ENCODE measurements around the gene DNMT3A. TPM values are rescaled to one million over a fixed set of nuclear protein-coding genes. Genes with fewer than 3 reads are reported as not detected.

DNMT3A gene
- total RNA-seq, 1 experiment from 2014 or later: 63.1 TPM

DNA sequence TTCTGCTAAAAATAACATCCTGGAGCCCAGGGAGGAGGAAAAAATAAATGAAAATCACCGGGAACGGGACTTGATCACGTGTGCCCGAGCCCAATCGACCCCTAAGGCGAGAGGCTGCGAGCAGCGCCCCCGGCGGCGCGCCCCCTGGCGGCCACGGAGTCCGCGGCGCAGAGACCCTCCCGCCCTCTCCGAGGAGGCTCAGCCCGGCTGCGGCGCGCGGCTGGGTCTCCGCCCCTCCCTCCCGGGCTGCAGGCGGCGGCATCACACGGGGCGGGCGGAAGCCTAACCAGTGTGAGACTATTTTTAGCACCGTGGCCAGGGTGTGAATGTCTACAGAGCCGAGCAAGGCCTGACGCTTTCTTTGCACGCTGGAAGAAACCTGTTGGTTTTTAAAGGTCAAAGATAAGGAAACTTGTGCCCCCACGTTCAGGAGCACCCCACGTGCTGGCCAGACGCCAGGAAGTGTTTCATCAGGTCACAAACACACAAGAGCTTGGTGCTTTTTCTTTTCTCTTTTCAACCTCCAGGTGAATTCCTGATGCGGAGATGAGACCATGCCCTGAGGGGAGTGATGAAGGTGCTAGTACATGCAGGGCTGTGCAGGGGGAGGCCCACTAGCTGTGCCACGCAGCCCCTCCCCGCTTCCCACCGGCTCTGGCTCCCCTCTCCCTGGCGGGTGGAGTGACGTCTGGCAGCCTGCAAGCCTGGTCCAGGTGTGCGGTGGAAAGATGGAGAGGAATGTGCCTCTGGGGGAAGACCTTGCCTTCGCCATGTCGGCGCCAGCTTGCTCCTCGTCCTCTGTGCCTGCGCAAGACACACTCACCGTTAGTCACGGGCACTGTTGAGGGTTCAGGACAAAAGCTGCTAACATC, 35.3 kb upstream of the DNMT3A start:
- Histone ChIP-seq H3K4me3 (ENCODE audit: insufficient read depth, low read depth, low read length) (peak overlapping the region; percentile 19; the same call in 1 of the 2 replicates), H3K36me3 (replicated peaks; ENCODE audit: control insufficient read depth, insufficient read depth, low read length) (no peaks in the 10 kb centered on the region; the same call in 1 of the 2 replicates), H3K27me3 (ENCODE audit: control insufficient read depth, insufficient read depth, low read length) (peaks cover 10% of the 10 kb centered on the region)
- DNase-seq: peak; percentile 99

DNA sequence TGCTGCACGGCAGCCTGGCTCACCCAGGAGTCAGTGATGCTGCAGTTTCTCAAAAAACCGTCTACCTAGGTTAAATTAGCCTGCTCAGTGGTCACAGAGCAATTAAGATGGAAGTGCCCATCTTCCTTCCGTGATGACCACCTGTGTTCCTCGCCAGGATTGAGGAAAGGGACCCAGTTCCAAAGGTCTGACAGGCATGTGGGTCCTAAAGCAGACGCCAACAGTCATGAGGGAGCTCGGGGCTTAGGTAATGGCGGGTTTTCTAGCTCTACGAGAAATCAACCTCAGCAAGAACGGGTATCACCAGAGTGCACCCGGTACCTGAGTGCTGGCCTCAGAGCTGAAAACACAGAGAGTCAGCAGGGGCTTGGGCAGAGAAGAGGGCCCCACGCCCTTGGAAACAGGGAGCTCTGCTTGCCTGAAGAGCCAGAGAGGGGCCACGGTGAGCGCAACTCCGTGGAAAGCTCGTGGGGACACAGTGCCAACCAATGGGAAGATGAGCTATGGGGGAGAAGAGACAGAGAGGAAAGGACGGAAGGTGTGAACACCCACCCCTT, 34.3 kb upstream of the DNMT3A start:
- Histone ChIP-seq H3K4me3 (ENCODE audit: insufficient read depth, low read depth, low read length) (no peak overlapping the region), H3K36me3 (replicated peaks; ENCODE audit: control insufficient read depth, insufficient read depth, low read length) (no peaks in the 10 kb centered on the region; the same call in 1 of the 2 replicates), H3K27me3 (ENCODE audit: control insufficient read depth, insufficient read depth, low read length) (peaks cover 10% of the 10 kb centered on the region)
- peak; percentile 36 for DNase-seq

DNA sequence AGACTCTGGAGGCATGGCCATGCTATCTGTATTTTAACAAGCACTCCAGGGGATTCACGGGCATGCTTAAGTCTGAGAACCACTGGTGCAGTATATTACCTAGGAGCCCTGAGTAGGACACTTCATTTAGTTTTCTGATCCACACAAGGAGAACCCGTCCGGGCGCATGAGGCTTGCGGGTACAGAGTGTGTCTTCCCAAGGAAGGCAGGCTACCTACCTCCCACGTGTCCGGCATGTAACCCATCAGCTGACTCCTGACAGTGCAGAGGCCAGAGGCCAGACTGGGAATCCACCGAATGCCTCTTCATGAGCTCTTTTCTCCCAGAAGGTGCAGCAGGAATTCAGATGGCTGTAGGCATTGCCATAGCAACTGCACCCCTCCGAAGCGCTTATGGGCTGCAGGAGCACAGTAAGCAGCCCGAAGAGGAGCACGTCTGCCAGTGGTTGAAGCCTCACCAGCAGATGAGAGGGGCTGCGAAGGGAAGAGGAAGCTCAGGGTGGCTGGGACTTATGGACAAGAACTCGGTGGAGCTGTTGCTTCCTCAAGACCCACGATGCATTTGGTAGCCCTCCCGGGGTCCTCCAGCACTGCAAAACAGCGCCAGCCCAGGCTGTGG, 33.8 kb upstream of the DNMT3A start:
- Histone ChIP-seq H3K36me3 (replicated peaks; ENCODE audit: control insufficient read depth, insufficient read depth, low read length) (no peaks in the 10 kb centered on the region), H3K4me3 (ENCODE audit: insufficient read depth, low read depth, low read length) (no peak overlapping the region), H3K27me3 (ENCODE audit: control insufficient read depth, insufficient read depth, low read length) (peaks cover 10% of the 10 kb centered on the region)
- peak; percentile 48 for DNase-seq

DNA sequence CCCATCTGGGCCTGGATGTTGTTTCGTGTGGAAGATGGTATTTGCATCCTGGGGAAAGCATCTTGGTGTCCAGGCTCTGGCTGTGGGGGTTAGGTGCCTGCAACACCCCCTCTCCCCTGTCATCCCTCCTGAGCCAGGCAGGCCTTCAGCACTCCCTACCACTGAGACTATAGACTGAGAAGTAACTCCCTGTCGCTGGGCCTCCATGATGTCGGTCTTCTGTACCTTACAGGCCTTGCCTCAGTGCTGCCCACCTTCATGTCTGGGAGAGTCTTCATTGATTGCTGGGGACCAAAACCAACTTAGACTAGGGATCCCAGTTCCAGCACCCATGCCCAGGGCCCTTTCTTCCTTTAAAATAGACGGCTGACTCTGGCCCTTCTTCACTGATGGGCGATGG, 33.1 kb upstream of the DNMT3A start:
- no peak for DNase-seq
- Histone ChIP-seq H3K27me3 (ENCODE audit: control insufficient read depth, insufficient read depth, low read length) (peaks cover 10% of the 10 kb centered on the region), H3K36me3 (replicated peaks; ENCODE audit: control insufficient read depth, insufficient read depth, low read length) (no peaks in the 10 kb centered on the region), H3K4me3 (ENCODE audit: insufficient read depth, low read depth, low read length) (no peak overlapping the region)

DNA sequence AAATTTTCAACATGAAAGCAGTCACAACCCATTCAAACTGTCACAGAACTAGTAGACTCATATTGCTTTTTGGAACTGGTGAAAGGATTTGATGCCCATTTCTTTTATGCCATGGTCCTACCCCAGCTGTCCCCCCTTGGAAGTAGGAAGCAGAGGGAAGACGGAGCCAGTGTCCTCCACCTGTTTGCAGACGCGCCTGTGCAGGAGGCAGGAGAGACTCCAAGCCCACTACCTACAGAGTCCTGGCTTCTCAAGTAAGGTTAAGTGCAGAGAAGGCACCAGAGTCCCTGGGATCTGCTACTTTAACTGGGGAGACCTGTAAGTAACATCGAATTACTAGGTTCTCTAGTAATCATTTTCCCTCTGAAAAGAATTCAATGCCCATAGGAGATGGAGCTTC, 32.7 kb upstream of the DNMT3A start:
- Histone ChIP-seq H3K4me3 (ENCODE audit: insufficient read depth, low read depth, low read length) (no peak overlapping the region), H3K27me3 (ENCODE audit: control insufficient read depth, insufficient read depth, low read length) (peaks cover 10% of the 10 kb centered on the region), H3K36me3 (replicated peaks; ENCODE audit: control insufficient read depth, insufficient read depth, low read length) (no peaks in the 10 kb centered on the region)
- DNase-seq: no peak

DNA sequence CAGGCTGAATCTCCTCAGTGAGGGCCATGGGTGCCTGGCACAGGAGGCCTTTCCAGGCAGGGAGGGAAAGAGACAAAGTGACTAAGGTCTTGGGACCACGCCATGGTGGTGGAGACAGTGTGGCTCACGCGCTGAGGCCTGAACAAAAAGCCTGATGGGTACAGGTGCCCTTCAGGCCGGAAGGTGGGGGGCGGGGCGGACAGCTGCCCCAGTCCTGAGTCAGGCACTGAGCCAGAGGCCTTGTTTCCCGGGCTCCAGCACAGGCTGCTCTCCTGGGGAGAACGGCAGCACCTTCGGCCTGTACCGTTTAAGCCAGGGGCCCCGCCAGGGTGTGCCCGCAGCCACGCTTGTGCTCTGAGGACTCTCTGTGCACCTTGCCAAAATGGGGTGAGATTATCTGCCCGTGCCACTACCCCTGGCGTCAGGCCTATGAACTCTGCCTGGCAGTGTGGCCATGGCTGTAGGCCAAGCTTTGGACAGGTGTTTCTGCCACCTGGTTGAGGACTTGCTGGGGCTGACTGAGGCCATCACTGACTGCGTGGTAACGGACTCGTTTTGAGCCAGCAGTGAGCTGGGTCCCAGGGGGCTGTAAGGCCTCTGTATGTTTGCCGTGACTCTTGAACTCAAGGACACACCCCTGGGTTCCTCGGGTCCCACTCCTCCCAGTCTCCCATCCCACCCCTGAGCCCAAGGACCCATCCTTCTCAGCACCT, 31.7 kb upstream of the DNMT3A start:
- no peak overlapping the region for H3K4me3 ChIP-seq (ENCODE audit: insufficient read depth, low read depth, low read length)
- H3K27me3 ChIP-seq (ENCODE audit: control insufficient read depth, insufficient read depth, low read length): peaks cover 10% of the 10 kb centered on the region
- DNase-seq: peak; percentile 54
- H3K36me3 ChIP-seq (replicated peaks; ENCODE audit: control insufficient read depth, insufficient read depth, low read length): no peaks in the 10 kb centered on the region

DNA sequence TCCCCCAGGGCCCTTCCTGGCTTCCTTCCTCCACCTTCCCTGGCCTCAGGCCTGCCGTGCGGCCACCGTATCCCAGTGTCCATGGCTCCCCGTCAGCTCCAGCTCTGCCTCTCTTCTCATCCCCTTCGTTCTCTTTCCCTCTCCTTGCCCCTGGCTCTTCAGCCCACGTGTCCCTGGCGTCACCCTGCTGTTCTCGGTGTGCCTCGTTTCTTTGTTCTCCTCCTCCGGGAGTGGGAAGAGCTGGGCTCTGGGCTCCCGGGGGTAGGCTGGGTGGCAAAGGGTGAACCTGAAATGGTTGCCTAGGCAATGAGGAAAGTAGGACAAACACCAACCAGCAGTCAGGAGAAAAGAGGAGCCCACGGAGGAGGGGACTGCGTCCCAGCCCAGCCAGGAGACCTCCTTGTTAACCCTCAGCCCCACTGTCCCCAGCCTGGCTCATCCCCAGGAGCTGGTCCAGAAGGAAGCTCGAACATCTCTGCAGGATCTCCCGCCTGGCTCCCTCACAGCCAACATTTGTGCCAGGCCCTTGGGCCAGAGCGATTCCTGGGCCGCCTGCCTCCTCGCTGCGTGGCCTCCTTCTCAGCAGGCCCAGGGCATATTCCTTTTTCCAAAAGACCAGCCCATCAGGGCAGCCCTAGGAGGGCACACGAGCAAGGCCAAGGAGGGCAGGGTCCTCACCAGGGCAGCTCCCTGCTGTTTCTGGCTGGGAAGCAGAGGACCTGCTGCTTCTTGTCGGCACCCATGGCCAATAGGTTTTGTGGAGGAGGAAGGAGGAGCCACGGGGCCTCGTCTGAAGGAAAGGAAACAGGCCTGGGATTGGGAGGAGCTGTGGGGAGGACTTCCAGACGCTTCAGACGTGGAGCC, 30.9 kb upstream of the DNMT3A start:
- DNase-seq: peak; percentile 54
- no peak overlapping the region for H3K4me3 ChIP-seq (ENCODE audit: insufficient read depth, low read depth, low read length)
- H3K27me3 ChIP-seq (ENCODE audit: control insufficient read depth, insufficient read depth, low read length): peaks cover 10% of the 10 kb centered on the region
- H3K36me3 ChIP-seq (replicated peaks; ENCODE audit: control insufficient read depth, insufficient read depth, low read length): no peaks in the 10 kb centered on the region

DNA sequence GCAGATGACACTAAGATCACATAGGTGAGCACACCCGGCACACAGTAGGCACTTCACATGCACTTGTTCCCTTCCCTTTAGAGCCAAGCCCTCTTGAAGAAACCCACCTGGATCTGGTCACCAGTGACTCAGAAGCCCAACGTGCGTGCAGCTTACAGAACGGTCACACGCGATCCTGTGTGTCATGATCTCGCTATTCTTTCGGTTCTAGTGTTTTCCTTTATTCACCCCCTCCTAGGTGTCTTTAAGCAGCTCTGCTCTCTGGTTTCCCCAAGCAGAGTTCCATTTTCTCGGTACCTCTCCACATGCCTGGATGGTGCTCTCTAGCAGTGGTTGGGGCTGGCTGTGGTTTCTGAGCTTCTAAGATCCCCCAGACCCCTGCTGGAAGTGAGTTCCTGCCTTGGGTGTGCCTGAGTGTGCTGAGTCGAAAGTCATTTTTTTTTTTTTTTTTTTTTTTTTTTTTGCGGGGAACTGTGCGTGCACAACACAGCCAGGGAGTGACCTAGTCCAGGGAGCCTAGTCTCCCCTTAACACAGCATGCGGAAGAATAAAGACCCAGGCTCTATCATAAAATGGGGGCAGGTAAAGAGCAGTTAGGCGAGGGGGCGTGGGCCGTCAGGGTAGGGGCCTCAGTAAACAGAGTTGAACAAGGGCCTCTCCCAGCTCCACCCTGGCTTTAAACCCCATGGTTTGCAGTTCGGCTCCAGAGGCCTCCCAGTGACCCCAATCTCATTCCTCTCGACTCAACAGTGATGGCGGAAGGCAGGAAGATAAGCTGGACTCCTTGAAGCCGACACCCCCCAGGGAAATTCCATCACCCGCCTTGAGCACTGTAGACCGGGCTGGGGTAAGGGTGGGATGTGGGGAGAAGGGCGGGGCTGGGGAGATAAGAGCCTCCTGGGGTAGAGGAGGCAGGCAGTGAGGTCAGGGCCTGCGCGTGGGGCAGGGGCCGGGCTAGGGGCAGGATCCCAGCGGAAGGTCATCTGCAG, 29.8 kb upstream of the DNMT3A start:
- DNase-seq: no peak
- no peak overlapping the region for H3K4me3 ChIP-seq (ENCODE audit: insufficient read depth, low read depth, low read length)
- H3K36me3 ChIP-seq (replicated peaks; ENCODE audit: control insufficient read depth, insufficient read depth, low read length): no peaks in the 10 kb centered on the region
- H3K27me3 ChIP-seq (ENCODE audit: control insufficient read depth, insufficient read depth, low read length): peaks cover 10% of the 10 kb centered on the region

DNA sequence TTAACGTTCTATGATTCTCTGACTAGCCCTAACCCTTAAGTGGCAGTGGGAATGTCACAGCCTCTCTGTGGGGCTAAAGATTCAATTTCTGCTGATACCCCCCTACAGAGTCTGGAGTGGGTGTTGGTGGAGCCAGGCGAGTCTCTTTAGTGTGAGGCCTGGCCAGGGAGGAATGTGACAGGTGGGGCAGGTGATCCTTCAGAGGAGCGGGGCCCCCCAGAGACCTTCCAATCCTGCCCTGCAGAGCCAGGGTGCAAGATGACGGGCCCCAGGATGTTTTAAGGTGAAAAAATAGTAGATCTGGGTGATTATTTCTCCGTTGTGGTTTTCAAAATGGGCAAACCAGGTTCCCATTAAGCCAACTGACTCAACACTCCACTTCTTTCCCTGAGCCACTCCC, 28.2 kb upstream of the DNMT3A start:
- Histone ChIP-seq H3K36me3 (replicated peaks; ENCODE audit: control insufficient read depth, insufficient read depth, low read length) (no peaks in the 10 kb centered on the region), H3K27me3 (ENCODE audit: control insufficient read depth, insufficient read depth, low read length) (no peaks in the 10 kb centered on the region; the same call in none of the 2 replicates), H3K4me3 (ENCODE audit: insufficient read depth, low read depth, low read length) (no peak overlapping the region)
- DNase-seq: no peak

DNA sequence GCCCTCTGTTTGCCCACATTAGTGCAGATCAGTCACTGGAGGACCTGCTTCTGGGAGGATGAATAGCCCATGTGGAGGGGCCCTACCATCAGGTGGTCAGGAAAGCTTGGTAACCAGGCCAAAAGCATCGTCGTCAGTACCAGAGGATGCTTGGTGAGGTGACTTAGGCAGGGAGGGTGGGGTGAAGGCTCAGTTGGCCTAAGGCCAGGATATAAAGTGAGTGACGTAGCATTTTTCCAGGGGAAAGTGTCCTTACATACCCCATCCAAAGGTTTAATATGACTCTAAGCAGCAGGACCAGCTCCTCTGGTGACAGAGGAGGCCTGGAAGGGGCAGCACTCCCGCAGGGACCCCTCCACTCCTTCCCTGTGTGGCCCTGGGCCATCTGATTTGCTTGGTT, 27.7 kb upstream of the DNMT3A start:
- H3K36me3 ChIP-seq (replicated peaks; ENCODE audit: control insufficient read depth, insufficient read depth, low read length): no peaks in the 10 kb centered on the region
- H3K4me3 ChIP-seq (ENCODE audit: insufficient read depth, low read depth, low read length): no peak overlapping the region
- H3K27me3 ChIP-seq (ENCODE audit: control insufficient read depth, insufficient read depth, low read length): no peaks in the 10 kb centered on the region; the same call in 1 of the 2 replicates
- DNase-seq: no peak

DNA sequence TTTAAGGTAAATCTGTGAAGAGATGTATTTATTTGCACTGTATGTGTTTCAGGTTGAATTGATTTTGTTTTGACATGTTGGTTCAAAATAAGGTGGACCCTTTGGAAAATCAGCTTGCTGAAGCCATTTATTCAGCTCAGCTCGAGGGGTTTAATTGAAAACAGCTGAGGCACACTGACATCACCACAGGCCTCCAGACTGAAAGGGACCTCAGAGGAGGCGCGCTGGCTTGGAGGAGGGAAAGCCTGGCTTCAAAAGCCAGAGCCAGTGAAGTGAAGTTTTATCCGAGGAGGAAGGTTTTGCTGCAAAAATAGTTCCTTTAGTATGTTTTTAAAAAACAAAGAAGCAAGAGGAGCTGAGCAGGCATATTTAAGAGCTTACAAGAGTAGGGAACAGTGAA, 26.9 kb upstream of the DNMT3A start:
- DNase-seq: no peak
- no peaks in the 10 kb centered on the region; the same call in 1 of the 2 replicates for H3K27me3 ChIP-seq (ENCODE audit: control insufficient read depth, insufficient read depth, low read length)
- no peaks in the 10 kb centered on the region for H3K36me3 ChIP-seq (replicated peaks; ENCODE audit: control insufficient read depth, insufficient read depth, low read length)
- H3K4me3 ChIP-seq (ENCODE audit: insufficient read depth, low read depth, low read length): no peak overlapping the region

DNA sequence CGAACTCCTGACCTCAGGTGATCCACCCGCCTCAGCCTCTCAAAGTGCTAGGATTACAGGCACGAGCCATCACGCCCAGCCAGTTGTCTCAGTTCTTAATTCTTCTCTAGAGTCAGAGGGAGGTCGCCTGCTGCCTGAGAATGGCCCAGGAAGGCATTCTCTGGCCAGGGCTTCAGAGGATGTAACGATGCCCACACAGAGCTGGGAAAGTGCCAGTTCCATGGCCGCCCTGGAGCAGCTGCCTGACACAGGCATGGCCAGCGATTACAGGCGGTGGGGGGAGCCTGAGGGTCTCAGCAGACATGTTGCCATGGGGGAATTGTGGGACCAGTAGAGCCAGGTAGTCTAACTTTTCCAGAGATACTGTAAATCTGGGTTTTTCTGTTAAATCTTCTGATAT, 25.6 kb upstream of the DNMT3A start:
- Histone ChIP-seq H3K27me3 (ENCODE audit: control insufficient read depth, insufficient read depth, low read length) (peaks cover 1% of the 10 kb centered on the region; the same call in 1 of the 2 replicates), H3K4me3 (ENCODE audit: insufficient read depth, low read depth, low read length) (no peak overlapping the region), H3K36me3 (replicated peaks; ENCODE audit: control insufficient read depth, insufficient read depth, low read length) (no peaks in the 10 kb centered on the region)
- no peak for DNase-seq

DNA sequence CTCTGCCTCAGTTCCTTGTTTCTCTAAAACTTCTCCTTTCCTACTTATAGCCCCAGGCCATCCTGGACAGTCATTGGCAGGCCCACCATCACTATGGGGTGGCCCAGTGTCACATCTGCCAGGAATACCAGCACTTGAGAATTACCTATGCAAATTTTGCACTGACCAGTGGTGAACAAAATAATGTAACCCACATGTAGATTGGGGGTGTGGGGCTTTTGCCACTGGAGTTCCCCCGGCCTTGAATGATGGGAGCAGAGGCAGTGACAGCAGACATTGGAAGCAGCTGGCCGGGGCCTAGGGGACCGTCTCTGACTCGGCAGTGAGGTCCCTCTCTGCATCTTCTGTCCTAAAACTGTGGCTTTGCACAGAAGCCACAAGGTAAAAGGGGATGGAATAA, 24.9 kb upstream of the DNMT3A start:
- H3K27me3 ChIP-seq (ENCODE audit: control insufficient read depth, insufficient read depth, low read length): peaks cover 3% of the 10 kb centered on the region
- no peaks in the 10 kb centered on the region for H3K36me3 ChIP-seq (replicated peaks; ENCODE audit: control insufficient read depth, insufficient read depth, low read length)
- no peak for DNase-seq
- no peak overlapping the region for H3K4me3 ChIP-seq (ENCODE audit: insufficient read depth, low read depth, low read length)

All from H7 (cell line).